ENCODE measurements around the gene NID1.
"Not testable (repeated sequence)": the region's sequence is repeated elsewhere in the genome, so short reads cannot be mapped to it uniquely, and the experiment has no call there.

Gene NID1

GRCh38 chr1:236078077-236078476 lies 13.2 kb upstream of the NID1 start:
- not testable (repeated sequence) for H3K9ac ChIP-seq (ENCODE audit: low read length); H3K9me3 ChIP-seq (ENCODE audit: low read length); H3K4me3 ChIP-seq (ENCODE audit: low read depth in 1 of 2, low read length in 2 of 2); H3K27me3 ChIP-seq (ENCODE audit: control insufficient read depth in 1 of 2, insufficient read depth in 2 of 2, low read length in 2 of 2); H3K36me3 ChIP-seq (ENCODE audit: insufficient read depth, low read length); H3K4me1 ChIP-seq (ENCODE audit: insufficient read depth, low read length); H3K27ac ChIP-seq (ENCODE audit: low read depth, low read length)

GRCh38 chr1:236075848-236076247 lies 11.0 kb upstream of the NID1 start:
- Histone ChIP-seq H3K4me3 (ENCODE audit: low read depth in 1 of 2, low read length in 2 of 2) (no peak overlapping the region), H3K9ac (ENCODE audit: low read length) (no peak overlapping the region), H3K9me3 (ENCODE audit: low read length) (no peaks in the 10 kb centered on the region), H3K27ac (ENCODE audit: low read depth, low read length) (no peak overlapping the region), H3K36me3 (ENCODE audit: insufficient read depth, low read length) (no peaks in the 10 kb centered on the region), H3K4me1 (ENCODE audit: insufficient read depth, low read length) (no peaks in the 10 kb centered on the region), H3K27me3 (ENCODE audit: control insufficient read depth in 1 of 2, insufficient read depth in 2 of 2, low read length in 2 of 2) (no peaks in the 10 kb centered on the region)

DNA sequence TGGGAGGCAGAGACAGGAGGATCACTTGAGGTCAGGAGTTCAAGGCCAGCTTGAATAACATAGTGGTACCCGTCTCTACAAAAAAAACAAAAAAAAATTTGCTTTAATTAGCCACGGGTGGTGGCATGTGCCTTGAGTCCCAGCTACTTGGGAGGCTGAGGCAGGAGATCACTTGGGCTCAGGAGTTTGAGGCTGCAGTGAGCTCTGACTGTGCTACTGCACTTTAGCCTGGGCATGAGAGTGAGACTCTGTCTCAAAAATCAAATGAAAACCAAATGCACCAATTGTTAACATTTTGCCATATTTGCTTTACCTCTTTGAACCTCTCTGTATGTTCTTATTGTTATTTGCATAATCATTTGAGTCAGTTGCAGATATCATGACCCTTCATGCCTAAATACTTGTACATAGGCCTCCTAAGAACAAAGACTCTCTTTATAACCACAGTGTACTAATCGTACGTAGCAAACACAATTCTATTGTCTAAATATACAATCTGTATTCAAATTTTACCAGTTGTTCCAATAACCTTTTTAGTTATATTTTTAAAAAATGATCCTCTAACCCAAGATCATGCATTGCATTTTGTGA lies 8.5 kb upstream of the NID1 start:
- Histone ChIP-seq H3K36me3 (ENCODE audit: insufficient read depth, low read length) (no peaks in the 10 kb centered on the region), H3K9me3 (ENCODE audit: low read length) (no peaks in the 10 kb centered on the region), H3K27ac (ENCODE audit: low read depth, low read length) (no peak overlapping the region), H3K9ac (ENCODE audit: low read length) (no peak overlapping the region), H3K4me1 (ENCODE audit: insufficient read depth, low read length) (peaks cover 2% of the 10 kb centered on the region), H3K27me3 (ENCODE audit: control insufficient read depth in 1 of 2, insufficient read depth in 2 of 2, low read length in 2 of 2) (no peaks in the 10 kb centered on the region), H3K4me3 (ENCODE audit: low read depth in 1 of 2, low read length in 2 of 2) (no peak overlapping the region)

GRCh38 chr1:236072001-236072400 lies 7.1 kb upstream of the NID1 start:
- H3K36me3 ChIP-seq (ENCODE audit: insufficient read depth, low read length): no peaks in the 10 kb centered on the region
- H3K4me1 ChIP-seq (ENCODE audit: insufficient read depth, low read length): peaks cover 4% of the 10 kb centered on the region

DNA sequence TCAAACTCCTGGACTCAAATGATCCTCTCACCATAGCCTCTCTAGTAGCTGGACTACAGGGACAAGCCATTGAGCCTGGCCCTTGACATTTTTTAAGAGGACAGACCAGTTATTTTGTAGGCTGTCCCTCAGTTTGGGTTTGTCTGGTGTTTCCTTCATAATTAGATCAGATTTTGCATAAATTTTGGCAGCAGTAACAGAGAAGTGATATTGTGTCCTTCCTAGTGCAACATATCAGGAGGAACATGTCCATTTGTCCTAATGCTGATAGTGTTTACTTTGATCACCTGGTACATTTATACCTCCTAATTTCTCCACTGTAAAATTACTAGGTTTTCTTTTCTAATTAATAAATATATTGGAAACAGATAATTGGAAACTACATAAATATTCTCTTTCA lies 5.9 kb upstream of the NID1 start:
- H3K27ac ChIP-seq (ENCODE audit: low read depth, low read length): no peak overlapping the region
- H3K9me3 ChIP-seq (ENCODE audit: low read length): no peaks in the 10 kb centered on the region
- no peaks in the 10 kb centered on the region for H3K36me3 ChIP-seq (ENCODE audit: insufficient read depth, low read length)
- H3K9ac ChIP-seq (ENCODE audit: low read length): no peak overlapping the region
- peaks cover 16% of the 10 kb centered on the region for H3K4me1 ChIP-seq (ENCODE audit: insufficient read depth, low read length)
- H3K4me3 ChIP-seq (ENCODE audit: low read depth in 1 of 2, low read length in 2 of 2): no peak overlapping the region
- no peaks in the 10 kb centered on the region for H3K27me3 ChIP-seq (ENCODE audit: control insufficient read depth in 1 of 2, insufficient read depth in 2 of 2, low read length in 2 of 2)

More at GRCh38 chr1:236072001-236072400, 7.1 kb upstream of the NID1 start:
- Histone ChIP-seq H3K9me3 (ENCODE audit: low read length) (no peaks in the 10 kb centered on the region), H3K27ac (ENCODE audit: low read depth, low read length) (no peak overlapping the region), H3K4me3 (ENCODE audit: low read depth in 1 of 2, low read length in 2 of 2) (no peak overlapping the region), H3K9ac (ENCODE audit: low read length) (no peak overlapping the region), H3K27me3 (ENCODE audit: control insufficient read depth in 1 of 2, insufficient read depth in 2 of 2, low read length in 2 of 2) (no peaks in the 10 kb centered on the region)

- Histone ChIP-seq H3K27ac (ENCODE audit: low read depth, low read length) (no peak overlapping the region), H3K9me3 (ENCODE audit: low read length) (no peaks in the 10 kb centered on the region), H3K4me3 (ENCODE audit: low read depth in 1 of 2, low read length in 2 of 2) (no peak overlapping the region), H3K27me3 (ENCODE audit: control insufficient read depth in 1 of 2, insufficient read depth in 2 of 2, low read length in 2 of 2) (no peaks in the 10 kb centered on the region), H3K4me1 (ENCODE audit: insufficient read depth, low read length) (peaks cover 17% of the 10 kb centered on the region), H3K9ac (ENCODE audit: low read length) (no peak overlapping the region), H3K36me3 (ENCODE audit: insufficient read depth, low read length) (no peaks in the 10 kb centered on the region)
These were observed 4.9 kb upstream of the NID1 start for GRCh38 chr1:236069796-236070195.

DNA sequence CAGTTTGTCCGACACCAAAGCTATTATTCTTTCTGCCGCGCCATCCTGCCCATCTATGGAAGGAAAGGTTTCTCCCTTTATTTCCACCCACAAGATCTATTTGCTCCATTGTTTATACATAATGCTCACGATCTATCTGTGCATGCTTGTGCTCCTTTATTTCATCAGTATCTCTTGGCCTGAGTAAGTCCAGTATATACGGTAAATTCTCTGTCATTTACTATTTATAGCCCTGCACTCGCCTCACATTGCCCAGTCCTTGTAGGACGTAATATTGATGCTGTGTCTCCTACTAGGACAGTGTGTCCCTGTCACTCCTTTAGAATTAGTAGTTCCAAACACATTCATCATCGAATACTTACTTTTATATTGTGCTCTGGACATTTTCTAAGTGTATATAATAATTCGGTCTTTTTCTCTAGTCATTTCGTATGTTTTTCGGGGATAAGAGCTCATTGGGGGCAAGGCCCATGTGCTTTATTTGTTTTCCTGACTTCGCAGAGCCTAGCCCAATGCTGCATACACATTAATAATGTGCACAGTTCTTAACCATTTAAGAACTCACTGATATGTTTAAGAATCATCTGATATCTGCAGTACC lies 3.1 kb upstream of the NID1 start:
- H3K9me3 ChIP-seq (ENCODE audit: low read length): no peaks in the 10 kb centered on the region
- no peaks in the 10 kb centered on the region for H3K27me3 ChIP-seq (ENCODE audit: control insufficient read depth in 1 of 2, insufficient read depth in 2 of 2, low read length in 2 of 2)
- peak overlapping the region; percentile 57 for H3K9ac ChIP-seq (ENCODE audit: low read length)
- no peaks in the 10 kb centered on the region for H3K36me3 ChIP-seq (ENCODE audit: insufficient read depth, low read length)
- peaks cover 17% of the 10 kb centered on the region for H3K4me1 ChIP-seq (ENCODE audit: insufficient read depth, low read length)
- peak overlapping the region in 1 of 2 donors; percentile 35 for H3K4me3 ChIP-seq (ENCODE audit: low read depth in 1 of 2, low read length in 2 of 2)
- H3K27ac ChIP-seq (ENCODE audit: low read depth, low read length): peak overlapping the region; percentile 98

DNA sequence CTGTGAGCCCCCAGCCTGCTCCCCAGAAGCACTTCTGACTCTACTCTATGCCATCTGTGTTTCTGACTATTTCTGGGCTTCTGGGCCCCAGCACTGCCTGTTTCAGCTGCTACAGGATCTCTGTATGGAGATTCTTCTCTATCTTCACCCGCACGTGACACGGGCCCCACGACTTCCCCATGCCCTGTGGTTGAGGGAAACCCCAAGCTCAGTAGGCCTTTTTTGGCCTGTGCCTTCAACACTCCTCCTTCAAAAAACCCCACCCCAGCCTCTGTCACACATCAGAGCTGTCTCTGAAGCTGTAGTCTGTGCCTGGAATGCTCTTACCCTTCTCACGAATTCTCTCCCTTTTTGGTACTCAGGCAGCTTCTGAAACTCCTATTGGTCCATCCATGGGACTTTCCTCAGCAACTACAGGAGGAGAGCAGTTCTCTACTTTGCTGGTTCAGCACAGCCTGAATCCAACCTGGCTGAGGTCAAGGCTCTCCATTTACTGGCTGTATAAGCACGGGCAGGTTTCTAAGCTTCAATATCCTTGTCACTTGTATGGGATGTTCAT lies 2.0 kb upstream of the NID1 start:
- H3K9ac ChIP-seq (ENCODE audit: low read length): peak overlapping the region; percentile 94
- peak overlapping the region in 1 of 2 donors; percentile 95 for H3K4me3 ChIP-seq (ENCODE audit: low read depth in 1 of 2, low read length in 2 of 2)
- no peaks in the 10 kb centered on the region for H3K36me3 ChIP-seq (ENCODE audit: insufficient read depth, low read length)
- H3K27me3 ChIP-seq (ENCODE audit: control insufficient read depth in 1 of 2, insufficient read depth in 2 of 2, low read length in 2 of 2): no peaks in the 10 kb centered on the region
- peaks cover 20% of the 10 kb centered on the region for H3K4me1 ChIP-seq (ENCODE audit: insufficient read depth, low read length)
- H3K9me3 ChIP-seq (ENCODE audit: low read length): no peaks in the 10 kb centered on the region
- peak overlapping the region; percentile 98 for H3K27ac ChIP-seq (ENCODE audit: low read depth, low read length)

DNA sequence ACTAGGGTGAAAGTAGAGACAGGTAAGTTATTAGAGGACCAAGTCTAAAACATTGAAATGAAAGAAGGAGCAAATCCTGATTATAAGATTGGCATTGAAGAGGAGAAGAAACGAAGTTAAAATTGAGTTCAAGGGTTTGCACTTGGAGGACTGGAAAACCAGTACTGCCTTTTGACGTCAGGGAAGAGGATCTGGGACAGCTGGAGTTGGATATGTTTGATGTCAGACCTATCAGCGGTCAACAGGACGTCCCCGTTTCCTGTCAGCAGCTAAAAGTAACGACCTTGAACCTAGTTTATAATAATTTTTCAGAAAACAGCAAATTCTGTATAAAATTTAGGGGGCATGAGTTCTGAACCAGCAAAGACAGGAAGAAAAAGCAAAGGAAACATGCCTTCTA lies 1.2 kb upstream of the NID1 start:
- Histone ChIP-seq H3K27ac (ENCODE audit: low read depth, low read length) (peak overlapping the region; percentile 98), H3K9ac (ENCODE audit: low read length) (peak overlapping the region; percentile 94), H3K4me3 (ENCODE audit: low read depth in 1 of 2, low read length in 2 of 2) (peak overlapping the region; percentile 92 to 95), H3K9me3 (ENCODE audit: low read length) (no peaks in the 10 kb centered on the region), H3K27me3 (ENCODE audit: control insufficient read depth in 1 of 2, insufficient read depth in 2 of 2, low read length in 2 of 2) (no peaks in the 10 kb centered on the region), H3K4me1 (ENCODE audit: insufficient read depth, low read length) (peaks cover 29% of the 10 kb centered on the region), H3K36me3 (ENCODE audit: insufficient read depth, low read length) (peaks cover 5% of the 10 kb centered on the region)

DNA sequence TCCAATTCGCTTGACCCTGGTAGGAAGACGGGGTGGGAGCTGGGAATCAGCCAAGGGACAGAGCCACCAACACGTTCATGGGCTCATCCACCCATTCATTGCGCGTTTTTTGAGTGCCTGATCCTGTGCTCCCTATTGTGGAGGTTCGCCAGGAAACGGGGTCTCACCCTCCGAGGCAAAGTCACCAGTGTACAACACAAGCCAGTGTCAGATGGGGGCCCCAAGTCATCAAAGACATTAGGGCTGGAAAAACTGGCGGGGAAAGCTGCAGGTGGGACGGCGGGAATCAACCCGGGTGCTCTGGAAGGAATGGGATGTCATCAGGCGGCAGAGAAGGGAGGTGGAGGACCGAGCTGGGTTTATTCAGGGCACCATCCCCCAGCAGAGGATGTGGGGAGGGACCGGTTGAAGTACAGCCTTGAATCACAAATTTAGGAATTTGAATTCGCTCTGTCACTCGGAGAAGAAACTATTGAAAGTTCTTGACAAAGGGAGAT lies 667 bp upstream of the NID1 start:
- Histone ChIP-seq H3K4me1 (ENCODE audit: insufficient read depth, low read length) (peaks cover 34% of the 10 kb centered on the region), H3K9ac (ENCODE audit: low read length) (peak overlapping the region; percentile 94), H3K9me3 (ENCODE audit: low read length) (no peaks in the 10 kb centered on the region), H3K36me3 (ENCODE audit: insufficient read depth, low read length) (peaks cover 10% of the 10 kb centered on the region), H3K4me3 (ENCODE audit: low read depth in 1 of 2, low read length in 2 of 2) (peak overlapping the region; percentile 92 to 95), H3K27ac (ENCODE audit: low read depth, low read length) (peak overlapping the region; percentile 98), H3K27me3 (ENCODE audit: control insufficient read depth in 1 of 2, insufficient read depth in 2 of 2, low read length in 2 of 2) (no peaks in the 10 kb centered on the region)

- peaks cover 44% of the 10 kb centered on the region for H3K4me1 ChIP-seq (ENCODE audit: insufficient read depth, low read length)
- H3K9me3 ChIP-seq (ENCODE audit: low read length): no peaks in the 10 kb centered on the region
- H3K27ac ChIP-seq (ENCODE audit: low read depth, low read length): peak overlapping the region; percentile 98
These were observed 794 bp downstream of the NID1 start for GRCh38 chr1:236063919-236064673.

More at GRCh38 chr1:236063919-236064673, 794 bp downstream of the NID1 start:
- Histone ChIP-seq H3K27me3 (ENCODE audit: control insufficient read depth in 1 of 2, insufficient read depth in 2 of 2, low read length in 2 of 2) (no peaks in the 10 kb centered on the region), H3K36me3 (ENCODE audit: insufficient read depth, low read length) (peaks cover 11% of the 10 kb centered on the region), H3K4me3 (ENCODE audit: low read depth in 1 of 2, low read length in 2 of 2) (peak overlapping the region; percentile 92 to 95), H3K9ac (ENCODE audit: low read length) (peak overlapping the region; percentile 88)
